ENCODE results near the gene CAMK1.
A peak's percentile ranks its signal among the peaks of the same experiment; 100 is the strongest.

Gene CAMK1

GRCh38 chr3:9762871-9763270 lies 6.9 kb downstream of the CAMK1 start:
- no peak for TF ChIP-seq ZFX (IDR thresholded peaks at IDR 0.05; ENCODE audit: borderline replicate concordance)
- TF ChIP-seq, protein P1, sequence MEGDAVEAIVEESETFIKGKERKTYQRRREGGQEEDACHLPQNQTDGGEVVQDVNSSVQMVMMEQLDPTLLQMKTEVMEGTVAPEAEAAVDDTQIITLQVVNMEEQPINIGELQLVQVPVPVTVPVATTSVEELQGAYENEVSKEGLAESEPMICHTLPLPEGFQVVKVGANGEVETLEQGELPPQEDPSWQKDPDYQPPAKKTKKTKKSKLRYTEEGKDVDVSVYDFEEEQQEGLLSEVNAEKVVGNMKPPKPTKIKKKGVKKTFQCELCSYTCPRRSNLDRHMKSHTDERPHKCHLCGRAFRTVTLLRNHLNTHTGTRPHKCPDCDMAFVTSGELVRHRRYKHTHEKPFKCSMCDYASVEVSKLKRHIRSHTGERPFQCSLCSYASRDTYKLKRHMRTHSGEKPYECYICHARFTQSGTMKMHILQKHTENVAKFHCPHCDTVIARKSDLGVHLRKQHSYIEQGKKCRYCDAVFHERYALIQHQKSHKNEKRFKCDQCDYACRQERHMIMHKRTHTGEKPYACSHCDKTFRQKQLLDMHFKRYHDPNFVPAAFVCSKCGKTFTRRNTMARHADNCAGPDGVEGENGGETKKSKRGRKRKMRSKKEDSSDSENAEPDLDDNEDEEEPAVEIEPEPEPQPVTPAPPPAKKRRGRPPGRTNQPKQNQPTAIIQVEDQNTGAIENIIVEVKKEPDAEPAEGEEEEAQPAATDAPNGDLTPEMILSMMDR (IDR thresholded peaks at IDR 0.05), result no peak
- H3K27ac ChIP-seq, result no peak overlapping the region

DNA sequence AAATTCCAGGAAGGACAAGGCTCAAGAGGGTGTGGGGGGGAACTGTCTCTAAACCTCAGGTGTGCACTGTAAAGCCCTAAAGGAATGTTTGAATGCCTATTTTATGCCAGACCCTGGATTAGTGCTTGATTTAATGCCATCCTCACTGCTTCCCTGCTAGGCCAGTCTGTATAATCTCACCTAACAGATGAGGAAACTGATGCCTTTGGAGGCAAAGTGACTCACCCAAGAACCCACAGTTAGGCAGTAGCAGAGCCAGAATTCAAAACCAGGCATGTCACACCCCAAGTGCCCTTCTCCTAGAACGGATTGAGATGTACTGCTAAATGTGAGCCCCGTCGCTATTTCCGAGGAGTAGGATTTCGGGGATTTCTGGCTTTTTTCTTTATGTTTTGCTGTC lies 7.8 kb downstream of the CAMK1 start:
- no peak overlapping the region for H3K27ac ChIP-seq
- no peak for TF ChIP-seq ZFX (IDR thresholded peaks at IDR 0.05; ENCODE audit: borderline replicate concordance)
- TF ChIP-seq, protein P1 (IDR thresholded peaks at IDR 0.05), result no peak

GRCh38 chr3:9760779-9761505 lies 8.8 kb downstream of the CAMK1 start:
- no peak for TF ChIP-seq ZFX (IDR thresholded peaks at IDR 0.05; ENCODE audit: borderline replicate concordance)
- TF ChIP-seq, protein P1 (IDR thresholded peaks at IDR 0.05), result no peak
- no peak overlapping the region for H3K27ac ChIP-seq

DNA sequence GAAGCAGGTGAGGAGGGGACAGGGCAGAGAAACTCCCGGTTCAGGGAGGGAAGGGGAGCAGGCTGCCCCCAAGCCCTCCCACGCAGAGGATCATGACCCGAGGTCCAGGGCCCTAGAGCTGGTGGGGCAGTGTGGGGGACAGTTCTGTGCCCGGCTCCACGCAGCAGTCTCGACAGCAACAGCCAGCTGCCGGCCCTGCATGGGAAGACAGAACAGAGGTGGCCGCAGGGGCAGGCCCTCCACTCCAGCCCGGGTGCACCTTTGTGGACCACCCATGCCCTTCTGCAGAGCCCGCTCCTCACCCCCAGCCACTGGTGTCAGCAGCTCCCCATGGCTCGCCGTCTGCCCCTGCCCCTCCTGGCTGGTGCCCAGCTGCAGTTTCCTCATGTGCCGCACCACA lies 12.3 kb downstream of the CAMK1 start:
- no peak for TF ChIP-seq ZFX (IDR thresholded peaks at IDR 0.05; ENCODE audit: borderline replicate concordance)
- TF ChIP-seq, protein P1 (IDR thresholded peaks at IDR 0.05), result no peak
- H3K27ac ChIP-seq, result no peak overlapping the region

- TF ChIP-seq ZFX (IDR thresholded peaks at IDR 0.05; ENCODE audit: borderline replicate concordance), result no peak
- TF ChIP-seq, protein P1 (IDR thresholded peaks at IDR 0.05), result no peak
- peak overlapping the region; percentile 49 for H3K27ac ChIP-seq
Observed at GRCh38 chr3:9754678-9755077, 15.1 kb downstream of the CAMK1 start.

DNA sequence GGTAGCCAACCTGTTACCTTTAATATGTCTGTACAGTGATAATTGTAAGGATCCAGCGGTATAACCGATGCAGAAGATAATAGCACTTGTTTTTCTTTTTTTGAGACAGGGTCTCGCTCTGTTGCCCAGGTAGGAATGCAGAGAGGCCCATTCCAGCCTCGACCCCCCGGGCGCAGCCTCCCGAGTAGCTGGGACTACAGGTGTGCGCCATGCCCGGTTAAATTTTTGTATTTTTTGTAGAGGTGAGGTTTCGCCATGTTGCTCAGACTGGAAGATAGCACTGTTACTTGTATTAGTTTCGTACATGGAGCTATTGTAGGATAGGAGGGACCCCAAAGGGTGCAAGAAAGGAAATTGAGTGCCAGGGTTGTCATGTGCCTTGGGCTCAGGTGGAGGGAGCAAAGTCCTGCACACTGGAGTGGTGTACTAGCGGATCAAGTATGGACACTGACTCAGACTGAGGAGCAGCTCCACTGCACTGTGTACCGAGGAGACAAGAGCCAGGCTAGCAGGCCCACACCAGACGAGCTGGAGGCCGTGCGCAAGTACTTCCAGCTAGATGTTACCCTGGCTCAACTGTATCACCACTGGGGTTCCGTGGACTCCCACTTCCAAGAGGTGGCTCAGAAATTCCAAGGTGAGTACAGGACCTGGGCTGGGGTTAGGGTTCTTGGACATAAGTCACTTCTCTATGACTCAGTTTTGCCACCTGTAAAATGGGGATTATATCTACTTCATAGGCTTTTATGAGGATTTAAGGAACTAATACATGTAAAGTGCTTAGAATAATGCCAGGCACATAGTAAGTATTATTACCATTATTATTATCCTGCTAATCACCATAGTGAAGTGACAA lies 19.0 kb downstream of the CAMK1 start:
- TF ChIP-seq, protein P1 (IDR thresholded peaks at IDR 0.05), result no peak
- no peak for TF ChIP-seq ZFX (IDR thresholded peaks at IDR 0.05; ENCODE audit: borderline replicate concordance)
- peak overlapping the region; percentile 89 for H3K27ac ChIP-seq

Measured in 22Rv1 (cell line).